BLaER1 treated with 17β-estradiol and CSF1 and Interleukin-3, amounts not matched to agents 10 nM and 100 nM (cell line): ENCODE results near the gene NDUFS8.

Experiments
- H3K27ac ChIP-seq, 11 experiments: shearing (Covaris generic); formaldehyde crosslinking; 2 replicates each; pipeline ENCODE4 v1.8.1; 2022
- H3K27me3 ChIP-seq, 11 experiments: shearing (Covaris generic); formaldehyde crosslinking; 2 replicates each; pipeline ENCODE4 v1.8.1; 2022
- H3K36me3 ChIP-seq, 11 experiments: shearing (Covaris generic); formaldehyde crosslinking; 2 replicates each; pipeline ENCODE4 v1.8.1; 2022
- H3K4me1 ChIP-seq, 10 experiments: shearing (Covaris generic); formaldehyde crosslinking; 2 replicates each; pipeline ENCODE4 v1.8.1; 2022
- H3K4me2 ChIP-seq, 11 experiments: shearing (Covaris generic); formaldehyde crosslinking; 2 replicates each; pipeline ENCODE4 v1.8.1; 2022
- H3K4me3 ChIP-seq, 10 experiments: shearing (Covaris generic); formaldehyde crosslinking; 2 replicates each; pipeline ENCODE4 v1.8.1; 2022
- H3K9ac ChIP-seq, 11 experiments: shearing (Covaris generic); formaldehyde crosslinking; 2 replicates each; pipeline ENCODE4 v1.8.1; 2022
- H3K9me3 ChIP-seq, 11 experiments: shearing (Covaris generic); formaldehyde crosslinking; replicated peaks in 1 of 11; 2 replicates each; pipeline ENCODE4 v1.8.1; 2022
- H4K20me1 ChIP-seq, 11 experiments: shearing (Covaris generic); formaldehyde crosslinking; 2 replicates each; pipeline ENCODE4 v1.8.1; 2022
- Cebpa-rat ChIP-seq, 11 experiments: shearing (Covaris generic); IDR thresholded peaks; 2 replicates each; pipeline ENCODE4 v1.8.1; 2022

The NDUFS8 gene

DNA sequence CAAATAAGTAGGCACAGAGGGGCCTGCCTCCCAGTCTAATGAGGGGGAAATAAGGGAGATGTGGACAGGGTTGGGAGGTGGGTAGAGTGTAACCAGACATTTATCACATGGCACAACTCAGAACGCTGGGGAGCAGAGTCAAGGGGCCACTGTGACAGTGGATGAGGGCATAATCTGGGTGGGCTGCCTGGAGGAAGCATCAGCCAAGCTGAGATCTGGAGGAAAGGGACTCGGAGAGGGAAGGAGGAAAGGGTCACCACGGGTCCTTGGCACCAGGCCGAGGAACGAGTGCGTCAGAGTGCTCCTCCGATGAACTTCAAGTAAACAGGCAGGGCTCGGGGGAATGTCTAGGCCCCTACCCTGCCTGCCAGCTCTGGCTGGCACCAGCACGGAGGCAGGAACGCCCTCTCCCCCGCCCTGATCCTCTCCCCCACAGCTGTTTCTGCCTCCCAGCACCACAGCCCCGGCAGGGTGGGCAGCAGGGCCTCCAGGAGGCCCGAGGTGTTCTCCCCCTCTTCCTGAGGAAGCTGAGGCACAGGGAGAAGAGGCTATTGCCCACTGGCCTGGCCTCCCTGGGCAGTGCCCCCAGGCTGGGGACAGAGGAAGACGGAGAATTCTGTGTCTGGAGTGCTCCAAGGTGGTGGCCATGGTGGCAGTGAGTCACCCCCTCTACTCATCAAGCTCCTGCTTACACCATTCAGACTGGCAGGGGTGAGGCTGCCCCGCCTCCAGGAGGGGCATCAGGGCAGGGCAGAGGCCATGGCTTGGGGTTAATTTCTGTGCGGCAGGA, 16.1 kb upstream of the NDUFS8 start:
- Histone ChIP-seq H3K36me3 (peaks cover 0 to 45% (median 6%) of the 10 kb centered on the region in 11 experiments; a peak in 9 of 22 replicates), H3K9me3 (no peaks in the 10 kb centered on the region), H3K4me2 (peak overlapping the region; percentile 93 to 100 (median 98)), H4K20me1 (peaks cover 0 to 41% (median 16%) of the 10 kb centered on the region in 11 experiments; a peak in 11 of 22 replicates), H3K27ac (peak overlapping the region; percentile 91 to 100 (median 96)), H3K9ac (peak overlapping the region; percentile 74 to 98 (median 90)), H3K27me3 (no peaks in the 10 kb centered on the region), H3K4me1 (peaks cover 80 to 90% (median 84%) of the 10 kb centered on the region in 10 experiments), H3K4me3 (peak overlapping the region in 7 of 10 experiments; percentile 3 to 50 (median 20); a peak in 8 of 20 replicates)
- TF ChIP-seq Cebpa-rat (IDR thresholded peaks at IDR 0.05) = no peak

DNA sequence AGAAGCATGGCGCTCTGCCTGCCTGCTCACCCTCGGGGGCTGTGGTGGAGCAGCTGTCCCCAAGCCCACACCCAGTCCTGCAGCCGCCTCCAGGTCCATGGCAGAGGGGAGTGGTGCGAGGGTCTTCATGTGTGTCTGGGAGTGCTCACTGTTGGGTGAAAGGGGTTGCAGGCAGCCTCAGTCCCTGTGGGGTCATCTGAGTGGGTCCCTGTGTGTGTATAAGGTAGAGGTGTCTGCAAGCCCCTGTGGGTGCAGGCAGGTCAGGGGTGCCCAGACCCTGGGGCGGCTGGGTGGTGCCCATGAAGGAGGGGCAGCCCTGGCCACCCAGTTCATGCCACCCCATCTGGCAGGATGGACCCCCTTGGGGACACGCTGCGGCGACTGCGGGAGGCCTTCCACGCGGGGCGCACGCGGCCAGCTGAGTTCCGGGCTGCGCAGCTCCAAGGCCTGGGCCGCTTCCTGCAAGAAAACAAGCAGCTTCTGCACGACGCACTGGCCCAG, 15.5 kb upstream of the NDUFS8 start:
- Histone ChIP-seq H4K20me1 (peaks cover 0 to 47% (median 16%) of the 10 kb centered on the region in 11 experiments; a peak in 11 of 22 replicates), H3K27ac (peak overlapping the region; percentile 91 to 100 (median 96)), H3K9me3 (no peaks in the 10 kb centered on the region), H3K27me3 (no peaks in the 10 kb centered on the region), H3K9ac (peak overlapping the region in 10 of 11 experiments; percentile 74 to 98 (median 86); a peak in 19 of 22 replicates), H3K4me2 (peak overlapping the region; percentile 93 to 100 (median 98)), H3K4me1 (peaks cover 74 to 90% (median 82%) of the 10 kb centered on the region in 10 experiments), H3K36me3 (peaks cover 0 to 49% (median 6%) of the 10 kb centered on the region in 11 experiments; a peak in 9 of 22 replicates), H3K4me3 (peak overlapping the region in 5 of 10 experiments; percentile 6 to 50 (median 40); a peak in 5 of 20 replicates)
- TF ChIP-seq Cebpa-rat (IDR thresholded peaks at IDR 0.05) = no peak

DNA sequence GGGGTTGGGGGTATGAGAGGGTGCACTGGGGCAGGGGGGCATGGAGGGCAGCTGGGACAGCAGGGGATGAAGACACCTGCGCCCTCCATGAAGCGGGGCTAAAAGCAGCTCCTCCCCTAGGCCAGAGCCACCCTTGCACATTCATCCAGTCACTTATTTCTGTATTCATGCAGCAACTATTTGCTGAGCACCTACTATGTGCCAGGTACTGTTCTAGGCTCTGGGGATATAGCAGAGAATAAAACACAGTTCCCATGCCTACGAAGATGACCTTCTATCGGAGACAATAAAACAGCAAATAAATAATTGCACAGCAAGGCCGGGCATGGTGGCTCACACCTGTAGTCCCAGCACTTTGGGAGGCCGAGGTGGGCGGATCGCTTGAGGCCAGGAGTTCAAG, 15.0 kb upstream of the NDUFS8 start:
- peaks cover 0 to 52% (median 16%) of the 10 kb centered on the region in 11 experiments; a peak in 11 of 22 replicates for H4K20me1 ChIP-seq
- peak overlapping the region in 7 of 11 experiments; percentile 95 to 100 (median 97); a peak in 7 of 22 replicates for H3K27ac ChIP-seq
- H3K27me3 ChIP-seq = no peaks in the 10 kb centered on the region
- peaks cover 73 to 95% (median 84%) of the 10 kb centered on the region in 10 experiments for H3K4me1 ChIP-seq
- H3K9ac ChIP-seq = peak overlapping the region in 1 of 11 experiments; percentile 77; a peak in 2 of 22 replicates
- no peak overlapping the region for H3K4me3 ChIP-seq
- H3K4me2 ChIP-seq = peak overlapping the region; percentile 93 to 100 (median 98); a peak in 18 of 22 replicates
- no peak for TF ChIP-seq Cebpa-rat (IDR thresholded peaks at IDR 0.05)
- peaks cover 0 to 49% (median 6%) of the 10 kb centered on the region in 11 experiments; a peak in 9 of 22 replicates for H3K36me3 ChIP-seq
- no peaks in the 10 kb centered on the region for H3K9me3 ChIP-seq

DNA sequence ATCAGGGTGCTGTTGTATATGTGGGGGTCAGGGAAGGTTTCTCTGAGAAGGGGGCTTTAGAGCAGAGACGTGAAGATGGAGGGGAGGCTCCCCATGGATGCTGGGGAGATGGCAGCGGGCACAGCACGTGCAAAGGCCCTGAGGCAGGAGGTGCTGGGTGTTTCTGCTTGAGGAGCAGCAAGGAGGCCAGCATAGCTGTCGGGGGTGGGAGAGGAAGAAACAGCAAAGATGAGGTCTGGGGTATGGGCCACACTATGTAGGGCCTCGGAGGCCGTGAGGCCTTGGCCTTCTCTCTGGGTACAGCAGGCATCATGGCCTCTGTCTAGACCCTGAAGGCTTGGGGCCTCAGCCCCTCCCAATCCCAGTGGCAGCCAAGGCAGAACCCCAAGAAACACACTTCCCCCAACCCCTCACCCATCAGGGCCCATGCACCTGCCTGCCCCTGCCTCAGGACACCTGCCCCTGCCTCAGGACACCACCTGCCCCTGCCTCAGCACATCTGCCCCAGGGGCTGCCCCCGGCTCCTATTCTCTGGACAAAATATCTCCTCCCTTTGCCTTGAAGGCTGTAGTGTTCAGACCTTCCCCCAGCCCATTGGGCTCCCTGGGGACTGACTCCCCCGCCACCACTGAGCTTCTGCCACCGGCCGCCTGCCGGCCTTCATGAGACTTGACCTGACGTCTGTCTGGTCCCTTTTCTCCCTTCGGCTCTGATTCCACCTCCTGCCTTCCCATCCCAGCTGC, 14.1 kb upstream of the NDUFS8 start:
- TF ChIP-seq Cebpa-rat (IDR thresholded peaks at IDR 0.05) = no peak
- Histone ChIP-seq H3K9me3 (no peaks in the 10 kb centered on the region), H3K4me3 (no peak overlapping the region), H3K27ac (peak overlapping the region in 8 of 11 experiments; percentile 23 to 62 (median 56); a peak in 14 of 22 replicates), H3K4me2 (peak overlapping the region; percentile 62 to 84 (median 76)), H3K9ac (peak overlapping the region; percentile 7 to 68 (median 53); a peak in 19 of 22 replicates), H4K20me1 (peaks cover 0 to 60% (median 16%) of the 10 kb centered on the region in 11 experiments; a peak in 12 of 22 replicates), H3K27me3 (no peaks in the 10 kb centered on the region), H3K4me1 (peaks cover 73 to 95% (median 84%) of the 10 kb centered on the region in 10 experiments), H3K36me3 (peaks cover 0 to 52% (median 6%) of the 10 kb centered on the region in 11 experiments; a peak in 10 of 22 replicates)

DNA sequence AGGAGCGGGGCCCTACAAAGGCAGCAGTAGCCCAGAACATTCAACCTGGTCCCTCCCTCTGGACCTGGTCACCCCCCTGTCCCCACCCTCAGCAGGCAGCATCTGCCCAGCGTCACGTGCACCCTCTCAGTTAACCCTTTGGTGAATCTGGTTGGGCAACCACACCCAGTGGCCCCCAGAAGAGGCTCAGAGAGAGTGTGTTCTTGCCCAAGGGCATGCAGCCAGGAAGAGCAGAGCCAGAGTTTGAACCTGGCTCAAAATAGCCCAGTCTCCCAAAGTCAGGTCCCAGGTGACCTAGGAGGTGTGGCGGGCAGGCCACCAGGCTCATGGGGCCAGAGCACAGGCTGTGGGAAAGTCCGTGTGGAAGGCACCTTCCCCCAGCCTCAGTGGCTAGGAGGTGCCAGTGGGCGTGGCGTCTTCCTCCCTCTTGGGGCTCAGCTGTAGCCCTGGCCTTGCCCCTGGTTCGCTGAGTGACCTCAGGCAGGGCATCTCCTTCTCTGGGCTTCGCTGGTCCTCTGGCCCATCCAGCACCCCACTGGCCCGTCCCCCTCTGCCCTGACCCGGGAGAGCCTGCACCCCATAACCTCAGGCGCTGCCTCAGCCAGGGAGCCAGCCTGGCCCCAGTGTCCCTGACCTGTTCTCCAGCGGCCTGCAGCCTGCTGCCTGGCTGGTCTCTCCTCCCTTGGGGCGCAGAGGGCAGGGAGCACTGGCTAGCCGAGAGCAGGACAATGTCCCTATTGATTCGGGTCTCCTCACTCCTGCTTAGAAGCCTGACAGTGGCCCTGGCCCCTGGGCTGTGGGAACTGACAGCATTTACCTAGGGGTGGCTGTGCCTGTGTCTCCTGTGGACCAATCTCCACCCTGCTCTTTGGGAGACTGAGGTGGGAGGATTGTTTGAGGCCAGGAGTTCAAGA, 13.3 kb upstream of the NDUFS8 start:
- peak overlapping the region; percentile 7 to 68 (median 53); a peak in 19 of 22 replicates for H3K9ac ChIP-seq
- H4K20me1 ChIP-seq = peaks cover 0 to 64% (median 16%) of the 10 kb centered on the region in 11 experiments; a peak in 12 of 22 replicates
- H3K36me3 ChIP-seq = peaks cover 0 to 61% (median 14%) of the 10 kb centered on the region in 11 experiments; a peak in 11 of 22 replicates
- H3K4me2 ChIP-seq = peak overlapping the region; percentile 62 to 84 (median 76)
- H3K4me1 ChIP-seq = peaks cover 70 to 90% (median 81%) of the 10 kb centered on the region in 10 experiments
- no peaks in the 10 kb centered on the region for H3K9me3 ChIP-seq
- TF ChIP-seq Cebpa-rat (IDR thresholded peaks at IDR 0.05) = 0 out of 22 replicates have a peak, but pooled peaks of 1 of the 11 experiments have one; percentile 20
- H3K27me3 ChIP-seq = no peaks in the 10 kb centered on the region
- H3K27ac ChIP-seq = peak overlapping the region in 9 of 11 experiments; percentile 23 to 62 (median 53); a peak in 15 of 22 replicates
- H3K4me3 ChIP-seq = peak overlapping the region in 1 of 10 experiments; percentile 20; a peak in 1 of 20 replicates

DNA sequence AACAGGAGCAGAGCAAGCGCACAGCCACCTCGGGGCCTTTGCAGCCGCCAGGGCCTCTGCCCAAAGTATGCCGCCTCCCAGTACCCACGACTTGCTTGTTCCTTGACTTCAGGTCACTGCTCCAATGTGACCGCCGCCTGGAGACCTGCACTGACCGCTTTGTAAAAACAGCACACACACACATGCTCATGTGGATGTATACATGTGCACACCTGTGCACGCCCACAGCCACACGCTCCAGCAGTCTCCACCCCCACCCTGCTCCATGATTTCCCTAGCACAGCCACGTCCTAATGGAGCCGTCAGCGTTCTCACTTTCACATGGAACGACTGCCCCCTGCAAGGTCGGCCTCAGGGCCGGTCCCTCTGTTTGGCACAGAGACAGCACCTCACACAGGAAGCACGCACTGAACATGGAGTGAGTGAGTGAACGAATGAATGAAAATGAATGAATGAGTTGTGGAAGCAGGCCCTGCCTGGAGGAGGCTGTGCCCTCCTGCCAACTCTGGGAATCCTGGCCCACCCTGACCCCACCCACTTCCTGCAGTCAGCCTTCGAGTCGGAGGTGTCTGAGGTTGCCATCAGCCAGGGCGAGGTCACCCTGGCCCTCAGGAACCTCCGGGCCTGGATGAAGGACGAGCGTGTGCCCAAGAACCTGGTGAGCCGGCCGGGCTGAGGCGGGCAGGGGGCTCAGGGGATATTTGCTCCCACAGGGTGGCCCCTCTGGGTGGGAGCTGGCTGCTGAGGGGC, 12.3 kb upstream of the NDUFS8 start:
- Histone ChIP-seq H3K4me1 (peaks cover 60 to 80% (median 71%) of the 10 kb centered on the region in 10 experiments), H4K20me1 (peaks cover 0 to 64% (median 16%) of the 10 kb centered on the region in 11 experiments; a peak in 12 of 22 replicates), H3K9ac (peak overlapping the region in 4 of 11 experiments; percentile 39 to 68 (median 62); a peak in 3 of 22 replicates), H3K9me3 (no peaks in the 10 kb centered on the region), H3K4me3 (no peak overlapping the region), H3K27me3 (no peaks in the 10 kb centered on the region), H3K36me3 (peaks cover 0 to 65% (median 23%) of the 10 kb centered on the region in 11 experiments; a peak in 12 of 22 replicates), H3K4me2 (peak overlapping the region in 1 of 11 experiments; percentile 76; a peak in 3 of 22 replicates), H3K27ac (0 out of 22 replicates have a peak overlapping the region, but pooled peaks of 2 of the 11 experiments have one; percentile 23 to 53)
- TF ChIP-seq Cebpa-rat (IDR thresholded peaks at IDR 0.05) = no peak

DNA sequence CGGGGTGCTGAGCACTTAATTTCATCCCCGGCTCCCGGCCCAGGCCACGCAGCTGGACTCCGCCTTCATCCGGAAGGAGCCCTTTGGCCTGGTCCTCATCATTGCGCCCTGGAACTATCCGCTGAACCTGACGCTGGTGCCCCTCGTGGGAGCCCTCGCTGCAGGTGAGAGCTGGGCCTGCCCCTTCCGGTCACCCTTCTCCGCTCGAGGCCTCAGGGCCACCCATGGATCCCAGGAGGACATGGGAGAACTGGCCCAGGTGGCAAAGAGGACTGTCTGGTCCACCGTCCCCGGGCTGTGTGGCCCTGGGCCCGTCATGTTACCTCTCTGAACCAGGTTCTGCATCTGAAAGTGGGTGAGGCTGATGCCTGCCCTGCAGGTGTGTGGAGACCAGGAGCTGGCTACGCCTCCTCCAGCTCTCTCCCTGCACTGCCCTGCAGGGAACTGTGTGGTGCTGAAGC, 11.7 kb upstream of the NDUFS8 start:
- peaks cover 0 to 64% (median 16%) of the 10 kb centered on the region in 11 experiments; a peak in 12 of 22 replicates for H4K20me1 ChIP-seq
- no peaks in the 10 kb centered on the region for H3K27me3 ChIP-seq
- peaks cover 54 to 74% (median 65%) of the 10 kb centered on the region in 10 experiments for H3K4me1 ChIP-seq
- H3K9ac ChIP-seq = peak overlapping the region in 1 of 11 experiments; percentile 30; a peak in 1 of 22 replicates
- peak overlapping the region in 1 of 11 experiments; percentile 76; a peak in 1 of 22 replicates for H3K4me2 ChIP-seq
- no peak overlapping the region for H3K27ac ChIP-seq
- H3K9me3 ChIP-seq = no peaks in the 10 kb centered on the region; a peak in 1 of 22 replicates
- peaks cover 0 to 65% (median 26%) of the 10 kb centered on the region in 11 experiments; a peak in 14 of 22 replicates for H3K36me3 ChIP-seq
- no peak overlapping the region for H3K4me3 ChIP-seq
- TF ChIP-seq Cebpa-rat (IDR thresholded peaks at IDR 0.05) = no peak
